ENCODE results near the gene TMEM86B. TPM values are rescaled to one million over a fixed set of nuclear protein-coding genes. Genes with fewer than 3 reads are reported as not detected.

The TMEM86B gene
- total and polyA plus RNA-seq, 2 experiments from 2014 or later: 1.1 to 3.2 TPM

GRCh38 chr19:55197528-55197927 is 31.0 kb downstream of the TMEM86B start (continued):
- no peak for TF ChIP-seq NANOG (IDR thresholded peaks at IDR 0.05; ENCODE audit: borderline replicate concordance)
- no peak for TF ChIP-seq STAT1 (IDR thresholded peaks at IDR 0.05; ENCODE audit: unreplicated experiment)
- TF ChIP-seq CREB1 (CRISPR knock-in tag; IDR thresholded peaks at IDR 0.05; ENCODE audit: low read depth): peak; percentile 63

- H3K9me3 Mint-ChIP-seq: no peaks in the 10 kb centered on the region
- no peaks in the 10 kb centered on the region for H3K4me1 Mint-ChIP-seq
- TF ChIP-seq EZH2 (IDR thresholded peaks at IDR 0.05; ENCODE audit: low read depth, unreplicated experiment) (no peak), EZH2phosphoT487 (IDR thresholded peaks at IDR 0.05; ENCODE audit: unreplicated experiment) (no peak), JUNB (IDR thresholded peaks at IDR 0.05; ENCODE audit: unreplicated experiment) (no peak), CREB1 (CRISPR knock-in tag; IDR thresholded peaks at IDR 0.05; ENCODE audit: low read depth) (0 out of 2 replicates have a peak, but pooled peaks have one; percentile 22), REST (IDR thresholded peaks at IDR 0.05; ENCODE audit: unreplicated experiment) (no peak), ETS1 (IDR thresholded peaks at IDR 0.05) (peak; percentile 86), STAT1 (IDR thresholded peaks at IDR 0.05; ENCODE audit: unreplicated experiment) (no peak)
Observed at GRCh38 chr19:55196803-55197202, 31.8 kb downstream of the TMEM86B start.

GRCh38 chr19:55193481-55193880 is 35.1 kb downstream of the TMEM86B start:
- no peaks in the 10 kb centered on the region for H3K79me2 ChIP-seq (replicated peaks; ENCODE audit: insufficient read depth)
- TF ChIP-seq EZH2 (IDR thresholded peaks at IDR 0.05; ENCODE audit: low read depth, unreplicated experiment) (no peak), NANOG (IDR thresholded peaks at IDR 0.05; ENCODE audit: borderline replicate concordance) (no peak), ETS1 (IDR thresholded peaks at IDR 0.05) (no peak), ZNF331 (CRISPR knock-in tag; IDR thresholded peaks at IDR 0.05; ENCODE audit: low read depth) (no peak), CTCF (conservative IDR thresholded peaks at IDR 0.05; ENCODE audit: low read depth in 2 of 2) (no peak), CREB1 (CRISPR knock-in tag; IDR thresholded peaks at IDR 0.05; ENCODE audit: low read depth) (no peak), EZH2phosphoT487 (IDR thresholded peaks at IDR 0.05; ENCODE audit: unreplicated experiment) (no peak)

More at GRCh38 chr19:55196803-55197202, 31.8 kb downstream of the TMEM86B start:
- Histone ChIP-seq H3K4me1 (ENCODE audit: insufficient read depth) (no peaks in the 10 kb centered on the region), H3F3A (replicated peaks; ENCODE audit: low read depth) (no peaks in the 10 kb centered on the region), H3K36me3 (ENCODE audit: insufficient read depth) (no peaks in the 10 kb centered on the region), H3K4me2 (no peak overlapping the region), H2AFZ (peak overlapping the region; percentile 72; the same call in 1 of the 2 replicates), H3K27me3 (ENCODE audit: insufficient read depth) (no peaks in the 10 kb centered on the region), H3K79me2 (replicated peaks; ENCODE audit: insufficient read depth) (no peaks in the 10 kb centered on the region), H3K27ac (ENCODE audit: low read depth) (no peak overlapping the region), H3K4me3 (no peak overlapping the region), H4K20me1 (replicated peaks; ENCODE audit: insufficient read depth) (no peaks in the 10 kb centered on the region), H3K9me2 (ENCODE audit: insufficient read depth) (peaks cover 7% of the 10 kb centered on the region; the same call in 1 of the 2 replicates)
- H3K4me3 Mint-ChIP-seq: no peak overlapping the region
- no peaks in the 10 kb centered on the region; the same call in 2 of the 3 replicates for H3K36me3 Mint-ChIP-seq (ENCODE audit: low read depth)
- H3K27me3 Mint-ChIP-seq (ENCODE audit: insufficient read depth, low read depth, poor library complexity): peaks cover 12% of the 10 kb centered on the region
- ATAC-seq (peak; percentile 80), DNase-seq (ENCODE audit: low spot score) (peak; percentile 67)
- no peak overlapping the region for H3K27ac Mint-ChIP-seq

More at GRCh38 chr19:55193481-55193880, 35.1 kb downstream of the TMEM86B start:
- Histone ChIP-seq H3K27me3 (ENCODE audit: insufficient read depth) (no peaks in the 10 kb centered on the region), H3K4me1 (ENCODE audit: insufficient read depth) (no peaks in the 10 kb centered on the region), H3K4me2 (no peak overlapping the region), H3K27ac (ENCODE audit: low read depth) (no peak overlapping the region), H3K9me2 (ENCODE audit: insufficient read depth) (peaks cover 7% of the 10 kb centered on the region; the same call in 1 of the 2 replicates), H2AFZ (no peak overlapping the region), H3K36me3 (ENCODE audit: insufficient read depth) (no peaks in the 10 kb centered on the region), H4K20me1 (replicated peaks; ENCODE audit: insufficient read depth) (no peaks in the 10 kb centered on the region), H3K4me3 (no peak overlapping the region), H3F3A (replicated peaks; ENCODE audit: low read depth) (no peaks in the 10 kb centered on the region)
- Mint-ChIP-seq H3K9me3 (no peaks in the 10 kb centered on the region), H3K4me3 (no peak overlapping the region), H3K27ac (no peak overlapping the region), H3K4me1 (no peaks in the 10 kb centered on the region), H3K36me3 (ENCODE audit: low read depth) (no peaks in the 10 kb centered on the region), H3K27me3 (ENCODE audit: insufficient read depth, low read depth, poor library complexity) (peaks cover 3% of the 10 kb centered on the region)
- DNase-seq (ENCODE audit: low spot score): no peak
- ATAC-seq: no peak

Measured in GM23338 (cell line).